GM12872 (cell line): ENCODE results near the gene COL4A2.

ENCODE experiments used
- TF ChIP-seq, protein P1 (sequence below): IDR thresholded peaks from 3 replicates; pipeline ENCODE4 v1.5.1; 2011; ENCODE audit warnings: low read depth, mild to moderate bottlenecking, low read length, moderate library complexity; ENCODE audit not compliant: insufficient read depth

COL4A2 gene

DNA sequence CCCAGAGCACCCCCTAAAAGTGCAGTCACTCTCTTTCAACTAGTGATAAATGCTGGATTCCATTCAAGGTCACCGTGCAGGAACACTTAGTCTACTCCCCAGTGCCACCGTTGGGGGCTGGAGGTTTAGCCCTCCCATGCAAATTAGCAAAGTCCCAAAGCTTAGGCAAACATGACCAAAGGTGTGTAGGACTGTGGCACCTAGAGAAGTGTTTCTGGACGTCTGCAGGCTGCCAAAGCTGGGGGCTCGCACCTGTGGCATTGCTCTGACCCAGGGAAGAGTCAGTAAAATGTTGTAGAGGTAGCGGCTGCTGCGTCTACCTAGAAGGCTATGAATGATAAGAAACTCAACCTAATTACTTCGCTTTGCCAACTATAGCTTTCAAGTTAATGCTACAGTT lies 14.0 kb upstream of the COL4A2 start:
- TF ChIP-seq, protein P1, sequence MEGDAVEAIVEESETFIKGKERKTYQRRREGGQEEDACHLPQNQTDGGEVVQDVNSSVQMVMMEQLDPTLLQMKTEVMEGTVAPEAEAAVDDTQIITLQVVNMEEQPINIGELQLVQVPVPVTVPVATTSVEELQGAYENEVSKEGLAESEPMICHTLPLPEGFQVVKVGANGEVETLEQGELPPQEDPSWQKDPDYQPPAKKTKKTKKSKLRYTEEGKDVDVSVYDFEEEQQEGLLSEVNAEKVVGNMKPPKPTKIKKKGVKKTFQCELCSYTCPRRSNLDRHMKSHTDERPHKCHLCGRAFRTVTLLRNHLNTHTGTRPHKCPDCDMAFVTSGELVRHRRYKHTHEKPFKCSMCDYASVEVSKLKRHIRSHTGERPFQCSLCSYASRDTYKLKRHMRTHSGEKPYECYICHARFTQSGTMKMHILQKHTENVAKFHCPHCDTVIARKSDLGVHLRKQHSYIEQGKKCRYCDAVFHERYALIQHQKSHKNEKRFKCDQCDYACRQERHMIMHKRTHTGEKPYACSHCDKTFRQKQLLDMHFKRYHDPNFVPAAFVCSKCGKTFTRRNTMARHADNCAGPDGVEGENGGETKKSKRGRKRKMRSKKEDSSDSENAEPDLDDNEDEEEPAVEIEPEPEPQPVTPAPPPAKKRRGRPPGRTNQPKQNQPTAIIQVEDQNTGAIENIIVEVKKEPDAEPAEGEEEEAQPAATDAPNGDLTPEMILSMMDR: no peak

DNA sequence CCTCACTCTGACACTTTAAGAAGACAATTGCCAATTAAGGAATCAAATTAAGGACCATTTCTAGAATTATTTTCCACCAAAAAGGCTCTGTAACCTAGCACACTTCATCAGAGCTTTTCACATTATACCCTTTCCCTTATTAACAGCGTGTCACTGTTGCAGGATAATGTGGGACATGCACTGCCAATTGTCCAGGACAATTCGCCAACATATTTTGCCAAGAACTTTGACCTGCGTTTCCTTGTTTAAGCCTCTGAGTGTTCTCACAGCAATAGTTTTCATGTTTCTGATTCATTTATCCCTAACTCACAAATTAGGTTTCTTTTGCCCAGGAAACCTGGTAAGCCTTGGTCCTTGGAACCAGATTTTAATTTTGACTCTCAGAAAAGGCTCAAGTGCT lies 13.4 kb upstream of the COL4A2 start:
- TF ChIP-seq, protein P1: no peak

DNA sequence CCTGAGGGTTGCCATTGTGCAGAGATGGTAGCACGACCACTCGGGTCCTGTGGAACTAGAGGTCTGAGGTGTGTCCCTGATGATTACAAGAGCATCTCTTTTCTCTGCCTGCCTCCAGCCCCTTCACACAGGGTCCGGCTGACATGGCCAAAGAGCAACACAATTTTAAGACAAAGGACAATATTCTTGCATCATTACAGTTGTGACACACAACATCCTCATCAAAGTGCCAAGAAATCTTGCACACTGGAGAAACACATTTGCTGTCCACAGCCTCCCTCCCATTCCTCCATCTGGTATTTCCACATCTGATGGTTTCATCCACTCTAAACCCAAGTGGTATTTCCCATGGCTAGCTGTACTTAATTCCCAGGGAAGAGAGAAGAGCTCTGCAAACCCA lies 12.9 kb upstream of the COL4A2 start:
- TF ChIP-seq, protein P1: no peak

DNA sequence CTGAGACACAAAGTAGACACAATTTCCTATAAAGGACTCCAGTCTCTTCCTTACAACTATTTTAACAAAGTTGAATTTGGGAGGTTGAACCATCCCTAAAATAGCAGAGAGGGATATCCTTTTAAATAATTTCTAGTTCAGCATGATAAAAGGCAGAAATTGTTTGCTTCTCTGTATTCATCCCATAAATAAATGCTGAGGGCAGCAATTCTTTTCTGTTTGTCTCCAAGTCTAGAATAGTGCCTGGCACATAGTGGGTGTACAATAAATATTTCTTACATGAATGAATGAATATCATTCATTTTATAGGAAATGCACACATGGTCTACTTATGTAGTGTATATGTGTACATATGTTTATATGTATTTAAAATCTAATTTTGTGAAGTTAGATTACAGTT lies 12.5 kb upstream of the COL4A2 start:
- TF ChIP-seq, protein P1: no peak

DNA sequence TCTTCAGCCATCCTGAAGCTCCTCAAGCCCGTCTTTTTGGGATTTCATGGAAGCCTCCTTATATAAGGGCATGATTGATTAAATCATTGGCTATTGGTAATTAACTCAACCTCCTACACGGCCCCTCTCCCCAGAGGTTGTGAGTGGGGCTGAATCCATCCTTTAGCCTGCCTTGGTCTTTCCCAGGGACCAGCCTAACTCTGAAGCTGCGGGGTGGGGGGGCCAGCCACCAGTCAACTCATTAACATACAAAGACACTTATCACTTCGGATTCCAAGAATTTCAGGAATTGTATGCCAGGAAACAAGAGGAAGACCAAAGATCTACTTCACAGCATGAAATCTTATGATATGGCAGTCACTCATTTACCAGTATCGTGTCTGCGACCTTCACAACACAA lies 10.1 kb upstream of the COL4A2 start:
- TF ChIP-seq, protein P1: no peak

DNA sequence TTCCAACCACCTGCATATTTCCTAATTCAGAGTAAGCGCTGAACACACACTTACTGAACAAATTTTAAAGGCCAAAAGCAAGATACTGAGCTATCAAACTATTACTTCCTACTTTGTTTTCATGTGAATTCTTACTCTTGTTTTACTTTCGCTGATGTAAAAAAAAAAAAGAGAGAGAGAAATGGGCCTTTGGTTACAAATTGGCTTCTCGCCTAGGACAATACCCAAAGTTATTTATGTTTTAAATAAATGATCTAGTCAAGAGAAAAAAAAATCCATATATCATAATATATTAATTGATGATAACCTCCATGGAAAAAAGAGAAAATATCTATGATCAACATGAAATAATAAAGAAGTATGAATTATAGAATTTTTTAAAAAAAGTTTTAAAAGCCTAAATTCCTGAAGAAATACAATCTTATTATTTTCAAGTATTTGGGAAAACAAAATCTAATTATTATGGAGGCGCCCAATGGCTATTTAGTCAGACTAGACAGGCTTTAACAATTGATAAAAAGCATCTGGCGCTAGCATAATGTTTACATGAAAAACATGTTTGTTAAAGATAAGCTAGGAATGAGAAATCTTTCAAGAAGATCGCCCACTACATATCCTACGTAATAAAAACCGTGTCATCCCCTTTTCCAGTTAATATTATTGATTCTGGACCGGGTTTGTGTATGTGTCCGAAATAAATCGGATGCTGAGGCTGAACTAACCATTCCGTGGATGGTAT lies 9.1 kb upstream of the COL4A2 start:
- TF ChIP-seq, protein P1: no peak

- TF ChIP-seq, protein P1: no peak
Observed at GRCh38 chr13:110298505-110299282, 8.4 kb upstream of the COL4A2 start.
